ENCODE results near the gene DOK1.

DOK1 gene

GRCh38 chr2:74528600-74529356 is 25.7 kb upstream of the DOK1 start:
- no peak for TF ChIP-seq CTCF (IDR thresholded peaks at IDR 0.05; ENCODE audit: low read depth, low read length)
- DNase-seq (ENCODE audit: extremely low read depth, low read depth), result no peak

GRCh38 chr2:74529357-74530238 is 24.9 kb upstream of the DOK1 start, which contains the start of the genes AUP1 and HTRA2:
TSS of gene AUP1 (minus strand) at chr2:74529706. CDS start at chr2:74529629, 77 bp downstream.
TSS of gene HTRA2 (plus strand) at chr2:74529933. CDS start at chr2:74530007, 74 bp downstream.
- DNase-seq (ENCODE audit: extremely low read depth, low read depth), result peak; percentile 98
- no peak for TF ChIP-seq CTCF (IDR thresholded peaks at IDR 0.05; ENCODE audit: low read depth, low read length)

GRCh38 chr2:74530239-74531187 is 24.0 kb upstream of the DOK1 start:
- DNase-seq (ENCODE audit: extremely low read depth, low read depth), result no peak
- TF ChIP-seq CTCF (IDR thresholded peaks at IDR 0.05; ENCODE audit: low read depth, low read length), result no peak

- no peak for TF ChIP-seq CTCF (IDR thresholded peaks at IDR 0.05; ENCODE audit: low read depth, low read length)
- no peak for DNase-seq (ENCODE audit: extremely low read depth, low read depth)
Observed at GRCh38 chr2:74531666-74532065, 22.9 kb upstream of the DOK1 start.

GRCh38 chr2:74532222-74532621 is 22.3 kb upstream of the DOK1 start:
- no peak for DNase-seq (ENCODE audit: extremely low read depth, low read depth)
- peak; percentile 29 for TF ChIP-seq CTCF (IDR thresholded peaks at IDR 0.05; ENCODE audit: low read depth, low read length)

GRCh38 chr2:74533464-74533863 is 21.1 kb upstream of the DOK1 start:
- DNase-seq (ENCODE audit: extremely low read depth, low read depth), result no peak
- TF ChIP-seq CTCF (IDR thresholded peaks at IDR 0.05; ENCODE audit: low read depth, low read length), result no peak

Data from AG09319 (cell line).